ENCODE measurements around the gene DIP2C. TPM values are rescaled to one million over a fixed set of nuclear protein-coding genes. Genes with fewer than 3 reads are reported as not detected.

DIP2C gene
- total RNA-seq, 1 donor from 2014 or later, result 52.6 TPM

DNA sequence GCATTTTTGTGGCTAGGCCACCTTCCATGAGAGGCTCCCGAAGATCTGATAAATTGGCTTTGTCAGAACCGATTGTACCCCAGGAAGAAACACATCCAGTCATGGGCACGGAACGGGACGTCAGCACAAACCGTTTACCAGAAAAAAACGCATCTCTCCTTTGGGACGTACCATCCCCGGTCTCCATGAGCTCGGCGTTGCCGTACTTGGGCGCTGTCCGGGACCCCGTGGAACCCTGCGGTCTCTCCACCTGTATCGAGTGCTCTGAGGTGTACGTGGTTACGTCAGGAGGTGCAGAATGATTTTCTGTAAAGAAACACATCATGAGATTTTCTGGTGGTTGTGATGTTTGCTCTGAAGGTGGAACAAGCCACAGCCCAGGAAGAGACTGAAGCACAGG is 270.6 kb downstream of the DIP2C start:
- Mint-ChIP-seq H3K4me3 (ENCODE audit: unreplicated experiment) (no peak overlapping the region), H3K9me3 (ENCODE audit: unreplicated experiment) (peaks cover 8% of the 10 kb centered on the region), H3K27me3 (ENCODE audit: unreplicated experiment) (peaks cover 4% of the 10 kb centered on the region), H3K36me3 (ENCODE audit: unreplicated experiment) (no peaks in the 10 kb centered on the region), H3K4me1 (ENCODE audit: low read depth, unreplicated experiment) (peaks cover 22% of the 10 kb centered on the region), H3K27ac (ENCODE audit: unreplicated experiment) (no peak overlapping the region)
- no peak for DNase-seq
- TF ChIP-seq, protein P1, sequence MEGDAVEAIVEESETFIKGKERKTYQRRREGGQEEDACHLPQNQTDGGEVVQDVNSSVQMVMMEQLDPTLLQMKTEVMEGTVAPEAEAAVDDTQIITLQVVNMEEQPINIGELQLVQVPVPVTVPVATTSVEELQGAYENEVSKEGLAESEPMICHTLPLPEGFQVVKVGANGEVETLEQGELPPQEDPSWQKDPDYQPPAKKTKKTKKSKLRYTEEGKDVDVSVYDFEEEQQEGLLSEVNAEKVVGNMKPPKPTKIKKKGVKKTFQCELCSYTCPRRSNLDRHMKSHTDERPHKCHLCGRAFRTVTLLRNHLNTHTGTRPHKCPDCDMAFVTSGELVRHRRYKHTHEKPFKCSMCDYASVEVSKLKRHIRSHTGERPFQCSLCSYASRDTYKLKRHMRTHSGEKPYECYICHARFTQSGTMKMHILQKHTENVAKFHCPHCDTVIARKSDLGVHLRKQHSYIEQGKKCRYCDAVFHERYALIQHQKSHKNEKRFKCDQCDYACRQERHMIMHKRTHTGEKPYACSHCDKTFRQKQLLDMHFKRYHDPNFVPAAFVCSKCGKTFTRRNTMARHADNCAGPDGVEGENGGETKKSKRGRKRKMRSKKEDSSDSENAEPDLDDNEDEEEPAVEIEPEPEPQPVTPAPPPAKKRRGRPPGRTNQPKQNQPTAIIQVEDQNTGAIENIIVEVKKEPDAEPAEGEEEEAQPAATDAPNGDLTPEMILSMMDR (IDR thresholded peaks at IDR 0.05; ENCODE audit: partially characterized antibody, unreplicated experiment), result no peak

DNA sequence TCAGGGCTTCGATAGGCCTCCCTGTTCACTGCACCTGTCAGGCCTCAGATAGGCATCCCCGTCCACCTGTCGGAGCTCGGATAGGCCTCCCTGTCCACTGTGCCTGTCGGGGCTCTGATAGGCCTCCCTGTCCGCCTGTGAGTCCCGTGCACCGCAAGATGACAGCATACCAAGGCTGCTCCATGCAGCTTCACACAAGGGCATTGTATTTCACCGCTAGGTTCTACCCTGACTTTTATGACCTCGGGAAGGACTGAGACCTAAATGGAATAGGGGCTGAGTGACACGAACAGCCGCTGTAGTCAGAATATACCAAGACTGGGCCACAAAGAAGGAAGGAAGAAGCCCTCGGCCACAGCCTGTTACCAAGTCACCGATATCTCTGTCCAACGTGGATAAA is 271.2 kb downstream of the DIP2C start:
- Mint-ChIP-seq H3K9me3 (ENCODE audit: unreplicated experiment) (peaks cover 11% of the 10 kb centered on the region), H3K36me3 (ENCODE audit: unreplicated experiment) (no peaks in the 10 kb centered on the region), H3K4me3 (ENCODE audit: unreplicated experiment) (no peak overlapping the region), H3K27ac (ENCODE audit: unreplicated experiment) (no peak overlapping the region), H3K4me1 (ENCODE audit: low read depth, unreplicated experiment) (peaks cover 27% of the 10 kb centered on the region), H3K27me3 (ENCODE audit: unreplicated experiment) (peaks cover 8% of the 10 kb centered on the region)
- DNase-seq, result no peak
- TF ChIP-seq, protein P1 (IDR thresholded peaks at IDR 0.05; ENCODE audit: partially characterized antibody, unreplicated experiment), result no peak

GRCh38 chr10:416091-416515 is 273.4 kb downstream of the DIP2C start:
- no peak for DNase-seq
- Mint-ChIP-seq H3K27me3 (ENCODE audit: unreplicated experiment) (peaks cover 8% of the 10 kb centered on the region), H3K9me3 (ENCODE audit: unreplicated experiment) (peaks cover 11% of the 10 kb centered on the region), H3K4me3 (ENCODE audit: unreplicated experiment) (no peak overlapping the region), H3K4me1 (ENCODE audit: low read depth, unreplicated experiment) (peaks cover 25% of the 10 kb centered on the region), H3K27ac (ENCODE audit: unreplicated experiment) (peak overlapping the region; percentile 29), H3K36me3 (ENCODE audit: unreplicated experiment) (no peaks in the 10 kb centered on the region)
- TF ChIP-seq, protein P1 (IDR thresholded peaks at IDR 0.05; ENCODE audit: partially characterized antibody, unreplicated experiment), result no peak

GRCh38 chr10:413662-414071 is 275.8 kb downstream of the DIP2C start:
- TF ChIP-seq, protein P1 (IDR thresholded peaks at IDR 0.05; ENCODE audit: partially characterized antibody, unreplicated experiment), result no peak
- H3K9me3 Mint-ChIP-seq (ENCODE audit: unreplicated experiment), result peaks cover 6% of the 10 kb centered on the region
- H3K27me3 Mint-ChIP-seq (ENCODE audit: unreplicated experiment), result peaks cover 8% of the 10 kb centered on the region
- H3K4me1 Mint-ChIP-seq (ENCODE audit: low read depth, unreplicated experiment), result peaks cover 37% of the 10 kb centered on the region
- H3K36me3 Mint-ChIP-seq (ENCODE audit: unreplicated experiment), result no peaks in the 10 kb centered on the region
- peak overlapping the region; percentile 84 for H3K27ac Mint-ChIP-seq (ENCODE audit: unreplicated experiment)
- peak overlapping the region; percentile 24 for H3K4me3 Mint-ChIP-seq (ENCODE audit: unreplicated experiment)
- no peak for DNase-seq

DNA sequence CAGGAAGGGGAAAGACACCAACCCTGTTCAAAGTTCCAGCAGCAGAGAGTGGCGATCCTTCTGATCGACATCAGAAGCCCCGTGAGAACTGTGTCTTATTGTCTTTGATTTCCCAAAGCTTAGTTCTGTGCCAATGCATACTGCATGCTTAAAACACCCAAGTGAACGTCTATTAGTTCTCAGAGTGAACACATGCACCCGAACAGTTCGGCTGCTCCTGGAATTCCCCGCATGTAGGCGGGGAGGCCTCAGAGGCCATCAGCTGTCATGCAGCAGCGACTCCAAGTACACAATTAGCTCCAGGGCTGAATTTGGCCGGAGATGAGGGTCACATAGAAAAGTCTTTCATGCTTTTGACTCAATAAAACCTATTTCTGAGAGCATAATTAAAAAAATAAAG is 277.4 kb downstream of the DIP2C start:
- H3K4me1 Mint-ChIP-seq (ENCODE audit: low read depth, unreplicated experiment), result peaks cover 37% of the 10 kb centered on the region
- peaks cover 11% of the 10 kb centered on the region for H3K36me3 Mint-ChIP-seq (ENCODE audit: unreplicated experiment)
- peaks cover 9% of the 10 kb centered on the region for H3K9me3 Mint-ChIP-seq (ENCODE audit: unreplicated experiment)
- no peak overlapping the region for H3K4me3 Mint-ChIP-seq (ENCODE audit: unreplicated experiment)
- H3K27me3 Mint-ChIP-seq (ENCODE audit: unreplicated experiment), result peaks cover 8% of the 10 kb centered on the region
- no peak for DNase-seq
- TF ChIP-seq, protein P1 (IDR thresholded peaks at IDR 0.05; ENCODE audit: partially characterized antibody, unreplicated experiment), result no peak
- peak overlapping the region; percentile 84 for H3K27ac Mint-ChIP-seq (ENCODE audit: unreplicated experiment)

Data from glutamatergic neuron (in vitro differentiated cells).